ENCODE measurements around the gene TAS1R1. TPM values are rescaled to one million over a fixed set of nuclear protein-coding genes. Genes with fewer than 3 reads are reported as not detected.

The TAS1R1 gene
- total and polyA plus RNA-seq, 2 experiments from 2014 or later = not detected

DNA sequence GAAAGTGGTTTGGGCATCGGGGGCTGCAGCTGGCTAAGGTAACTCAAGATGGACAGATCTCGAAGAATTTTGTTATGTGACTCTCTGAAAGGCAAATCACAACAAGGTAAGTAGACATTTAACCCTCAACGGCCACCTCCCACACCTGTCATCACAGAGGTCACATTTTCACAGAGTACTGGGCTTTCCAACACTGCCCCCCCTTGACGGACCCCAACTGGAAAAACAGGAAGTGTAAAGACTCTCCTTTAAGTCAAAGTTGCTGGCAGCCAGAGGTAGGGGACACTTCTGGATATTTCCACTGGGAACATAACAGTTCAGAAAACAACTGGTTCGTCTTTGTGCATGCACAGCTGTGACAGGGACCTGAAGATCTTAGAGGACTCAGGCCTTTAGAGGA, 23.1 kb upstream of the TAS1R1 start:
- H3K27me3 ChIP-seq (replicated peaks; ENCODE audit: insufficient read depth) = no peaks in the 10 kb centered on the region
- no peaks in the 10 kb centered on the region for H4K20me1 ChIP-seq (ENCODE audit: insufficient read depth)
- H3K4me1 ChIP-seq (ENCODE audit: insufficient read depth) = no peaks in the 10 kb centered on the region
- DNase-seq = no peak
- H3K36me3 ChIP-seq (ENCODE audit: low read depth) = peaks cover 24% of the 10 kb centered on the region; the same call in 1 of the 2 replicates
- H3K4me2 ChIP-seq (ENCODE audit: unreplicated experiment) = no peak overlapping the region
- H3K27ac ChIP-seq = no peak overlapping the region
- H3K4me3 ChIP-seq = no peak overlapping the region
- H3K9ac ChIP-seq = no peak overlapping the region
- in situ Hi-C loops (cut with MboI) = no loop called here
- H3K9me3 ChIP-seq (ENCODE audit: low read depth) = no peaks in the 10 kb centered on the region
- no peaks in the 10 kb centered on the region for H3K9me2 ChIP-seq (ENCODE audit: insufficient read depth)
- H2AFZ ChIP-seq = no peak overlapping the region
- TF ChIP-seq EZH2phosphoT487 (IDR thresholded peaks at IDR 0.05; ENCODE audit: insufficient read depth, low read depth) (no peak), EZH2 (IDR thresholded peaks at IDR 0.05; ENCODE audit: insufficient read depth, poor library complexity, severe bottlenecking) (no peak)
- H3K79me2 ChIP-seq (ENCODE audit: insufficient read depth) = peaks cover 17% of the 10 kb centered on the region
- WGBS, 2 experiments (ENCODE audit: low coverage in 1 of 2, low lambda C conversion rate in 2 of 2, missing lambda C conversion rate in 2 of 2) = 91 to 97% methylated on average over 5 of the region's 5 CpGs
- H3F3A ChIP-seq (ENCODE audit: insufficient read depth) = no peaks in the 10 kb centered on the region

- H3K4me1 ChIP-seq (ENCODE audit: insufficient read depth) = peaks cover 5% of the 10 kb centered on the region
- WGBS, 2 experiments (ENCODE audit: low coverage in 1 of 2, low lambda C conversion rate in 2 of 2, missing lambda C conversion rate in 2 of 2) = 97 to 99% methylated on average over 8 of the region's 8 CpGs
Observed at GRCh38 chr1:6534248-6534822, 20.8 kb upstream of the TAS1R1 start.

GRCh38 chr1:6535214-6535613, 19.9 kb upstream of the TAS1R1 start:
- Histone ChIP-seq H3K4me1 (ENCODE audit: insufficient read depth) (peaks cover 5% of the 10 kb centered on the region), H4K20me1 (ENCODE audit: insufficient read depth) (no peaks in the 10 kb centered on the region), H3F3A (ENCODE audit: insufficient read depth) (peaks cover 13% of the 10 kb centered on the region), H3K79me2 (ENCODE audit: insufficient read depth) (peaks cover 20% of the 10 kb centered on the region), H3K9me2 (ENCODE audit: insufficient read depth) (no peaks in the 10 kb centered on the region), H3K9me3 (ENCODE audit: low read depth) (no peaks in the 10 kb centered on the region), H3K27me3 (replicated peaks; ENCODE audit: insufficient read depth) (no peaks in the 10 kb centered on the region), H2AFZ (no peak overlapping the region), H3K27ac (no peak overlapping the region), H3K4me3 (no peak overlapping the region), H3K36me3 (ENCODE audit: low read depth) (peaks cover 20% of the 10 kb centered on the region; the same call in 1 of the 2 replicates), H3K4me2 (ENCODE audit: unreplicated experiment) (no peak overlapping the region), H3K9ac (no peak overlapping the region)
- DNase-seq = no peak
- WGBS, 2 experiments (ENCODE audit: low coverage in 1 of 2, low lambda C conversion rate in 2 of 2, missing lambda C conversion rate in 2 of 2) = 95 to 97% methylated on average over 4 of the region's 4 CpGs
- in situ Hi-C loops (cut with MboI) = no loop called here
- no peak for TF ChIP-seq EZH2phosphoT487 (IDR thresholded peaks at IDR 0.05; ENCODE audit: insufficient read depth, low read depth)
- no peak for TF ChIP-seq EZH2 (IDR thresholded peaks at IDR 0.05; ENCODE audit: insufficient read depth, poor library complexity, severe bottlenecking)

More at GRCh38 chr1:6534248-6534822, 20.8 kb upstream of the TAS1R1 start:
- Histone ChIP-seq H3K27ac (no peak overlapping the region), H3K4me2 (ENCODE audit: unreplicated experiment) (no peak overlapping the region), H4K20me1 (ENCODE audit: insufficient read depth) (no peaks in the 10 kb centered on the region), H3K9ac (no peak overlapping the region), H3K4me3 (no peak overlapping the region), H3F3A (ENCODE audit: insufficient read depth) (peaks cover 8% of the 10 kb centered on the region; the same call in 1 of the 2 replicates), H3K36me3 (ENCODE audit: low read depth) (peaks cover 24% of the 10 kb centered on the region; the same call in 1 of the 2 replicates), H3K79me2 (ENCODE audit: insufficient read depth) (peaks cover 20% of the 10 kb centered on the region), H3K9me2 (ENCODE audit: insufficient read depth) (no peaks in the 10 kb centered on the region), H2AFZ (no peak overlapping the region), H3K27me3 (replicated peaks; ENCODE audit: insufficient read depth) (no peaks in the 10 kb centered on the region), H3K9me3 (ENCODE audit: low read depth) (no peaks in the 10 kb centered on the region)
- in situ Hi-C loops (cut with MboI) = no loop called here
- DNase-seq = no peak
- TF ChIP-seq EZH2 (IDR thresholded peaks at IDR 0.05; ENCODE audit: insufficient read depth, poor library complexity, severe bottlenecking) = no peak
- no peak for TF ChIP-seq EZH2phosphoT487 (IDR thresholded peaks at IDR 0.05; ENCODE audit: insufficient read depth, low read depth)

DNA sequence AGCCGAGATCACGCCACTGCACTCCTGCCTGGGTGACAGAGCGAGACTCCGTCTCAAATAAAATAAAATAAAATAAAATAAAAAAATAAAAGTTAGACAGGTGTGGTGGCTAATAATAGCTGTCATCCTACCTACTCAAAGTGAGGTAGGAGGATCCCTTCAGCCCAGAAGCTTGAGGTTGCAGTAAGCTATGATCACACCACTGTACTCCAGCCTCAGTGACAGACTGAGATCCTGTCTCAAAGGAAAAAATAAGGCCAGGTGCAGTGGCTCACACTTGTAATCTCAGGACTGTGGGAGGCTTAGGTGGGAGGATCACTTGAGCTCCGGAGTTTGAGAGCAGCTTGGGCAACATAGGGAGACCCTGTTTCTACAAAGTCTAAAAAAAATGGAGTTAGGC, 18.8 kb upstream of the TAS1R1 start:
- Histone ChIP-seq H3F3A (ENCODE audit: insufficient read depth) (peaks cover 19% of the 10 kb centered on the region), H3K4me2 (ENCODE audit: unreplicated experiment) (no peak overlapping the region), H3K27ac (no peak overlapping the region), H3K36me3 (ENCODE audit: low read depth) (peaks cover 20% of the 10 kb centered on the region; the same call in 1 of the 2 replicates), H3K9me2 (ENCODE audit: insufficient read depth) (no peaks in the 10 kb centered on the region), H3K27me3 (replicated peaks; ENCODE audit: insufficient read depth) (no peaks in the 10 kb centered on the region), H3K79me2 (ENCODE audit: insufficient read depth) (peaks cover 20% of the 10 kb centered on the region), H2AFZ (no peak overlapping the region), H3K9me3 (ENCODE audit: low read depth) (no peaks in the 10 kb centered on the region), H3K4me3 (no peak overlapping the region), H3K9ac (no peak overlapping the region), H3K4me1 (ENCODE audit: insufficient read depth) (peaks cover 5% of the 10 kb centered on the region), H4K20me1 (ENCODE audit: insufficient read depth) (no peaks in the 10 kb centered on the region)
- in situ Hi-C loops (cut with MboI) = no loop called here
- no peak for DNase-seq
- no peak for TF ChIP-seq EZH2 (IDR thresholded peaks at IDR 0.05; ENCODE audit: insufficient read depth, poor library complexity, severe bottlenecking)
- no peak for TF ChIP-seq EZH2phosphoT487 (IDR thresholded peaks at IDR 0.05; ENCODE audit: insufficient read depth, low read depth)
- WGBS, 2 experiments (ENCODE audit: low coverage in 1 of 2, low lambda C conversion rate in 2 of 2, missing lambda C conversion rate in 2 of 2) = 73 to 100% methylated on average over 4 to 5 of the region's 5 CpGs
